Spleen (tissue), 11 donors: ENCODE data around the gene RUNDC3A. TPM values are rescaled to one million over a fixed set of nuclear protein-coding genes. Genes with fewer than 3 reads are reported as not detected.

Source experiments
- DNase-seq: peaks from one replicate; pipeline ENCODE4 v3.0.0-alpha.2; 2020
- H3K27ac ChIP-seq, 8 donors: fragments of 200-600 bp; sonication (generic) in 7 of 8; 1 replicate in 4 of 8; 2 replicates in 4 of 8; pipeline versions ENCODE4 v1.5.0 to v1.8.0; 2016 to 2021; ENCODE audit warnings: inconsistent platforms in 4 of 8, mild to moderate bottlenecking in 4 of 8, moderate library complexity in 1 of 8
- H3K27me3 ChIP-seq, 7 donors: fragments of 200-600 bp; sonication (generic) in 6 of 7; replicated peaks in 1 of 7; 1 replicate in 4 of 7; 2 replicates in 3 of 7; pipeline versions ENCODE4 v1.5.0 to v1.8.0; 2016 to 2021; ENCODE audit warnings: inconsistent platforms in 3 of 7, mild to moderate bottlenecking in 1 of 7
- H3K36me3 ChIP-seq, 6 donors: fragments of 200-600 bp; sonication (generic) in 5 of 6; 1 replicate in 4 of 6; 2 replicates in 2 of 6; pipeline versions ENCODE4 v1.5.0 to v1.8.0; 2016 to 2021; ENCODE audit warnings: inconsistent platforms in 2 of 6
- H3K4me1 ChIP-seq, 6 donors: fragments of 200-600 bp; sonication (generic) in 5 of 6; 1 replicate in 3 of 6; 2 replicates in 3 of 6; pipeline versions ENCODE4 v1.5.0 to v1.8.0; 2016 to 2021; ENCODE audit warnings: inconsistent platforms in 3 of 6
- H3K4me3 ChIP-seq, 8 donors: fragments of 200-600 bp; sonication (generic) in 7 of 8; 1 replicate in 4 of 8; 2 replicates in 4 of 8; pipeline versions ENCODE4 v1.5.0 to v1.8.0; 2016 to 2021; ENCODE audit warnings: inconsistent platforms in 4 of 8, mild to moderate bottlenecking in 4 of 8, moderate library complexity in 2 of 8
- H3K9me3 ChIP-seq, 8 donors: fragments of 200-600 bp; sonication (generic) in 7 of 8; 1 replicate in 4 of 8; 2 replicates in 4 of 8; pipeline versions ENCODE4 v1.5.0 to v1.8.0; 2016 to 2021; ENCODE audit warnings: inconsistent platforms in 4 of 8
- CTCF ChIP-seq, 11 experiments: fragments of 200-600 bp in 7 of 11; fragments of 450-650 bp in 4 of 11; sonication (generic) in 4 of 11; IDR thresholded peaks in 8 of 11; conservative IDR thresholded peaks in 3 of 11; 1 replicate in 7 of 11; 2 replicates in 4 of 11; pipeline versions ENCODE4 v1.4.0 to v1.8.0; 2016 to 2021; ENCODE audit warnings: antibody characterized with exemption in 11 of 11, inconsistent platforms in 4 of 11, mild to moderate bottlenecking in 1 of 11
- POLR2A ChIP-seq, 3 donors: fragments of 450-650 bp; IDR thresholded peaks; one replicate each; pipeline ENCODE4 v1.5.1; 2017; ENCODE audit warnings: antibody characterized with exemption in 3 of 3, mild to moderate bottlenecking in 1 of 3
- POLR2AphosphoS5 ChIP-seq, 3 donors: sonication (generic); formaldehyde crosslinking; IDR thresholded peaks; one replicate each; pipeline ENCODE4 v1.5.1; 2017; ENCODE audit warnings: antibody characterized with exemption in 3 of 3
- WGBS, 5 donors: extraction: QIAGEN DNeasy Blood & Tissue Kit in 3 of 5; methylation state at CpG; one replicate each; pipeline versions ENCODE4 v1.1.5 to v1.1.7; 2013 to 2018; 5-methylcytosine and 5-hydroxymethylcytosine counted together
- intact Hi-C: fragments of 100-400 bp; cut with DNase I; formaldehyde crosslinking; loops from one replicate; pipeline ENCODE4 v1.15.0; 2023; ENCODE audit warnings: low total_unique reads
- polyA plus RNA-seq, 3 donors: library from polyadenylated mRNA; stranded (reverse); fragments of 200-250 nt; gene quantifications; one replicate each; pipeline ENCODE4 v1.2.1, GENCODE V29; 2013
- total RNA-seq, 7 donors: library from RNA; depleted of rRNA in 3 of 7; stranded (reverse); fragments of >200 nt in 3 of 7; fragmentation: NEBNext Ultra II Directional in 4 of 7; extraction: Animal tissue kit (Norgen Biotek cat#: 25700) in 4 of 7; gene quantifications; one replicate each; pipeline versions ENCODE4 v1.1.0 to v1.2.1, GENCODE V29; 2016 to 2021
- donor health status: healthy with polysubstance abuse.
- donor health status: DM: no; HTN: no; CAD: no; lungs with moderate emphysema.
- donor health status: DM: no; HTN: no; CAD: no.
- donor health status: Bipolar disorder and iron deficiency.
- donor health status: healthy.
- donor health status: DM: no; HTN: no; CAD: no.
- donor health status: DM: yes; HTN: yes; CAD: no.

RUNDC3A gene
- total and polyA plus RNA-seq, 10 donors = 0.48 to 14.6 (median 1.7) TPM

- H3K27me3 ChIP-seq = no peaks in the 10 kb centered on the region
- intact Hi-C loops = no loop called here
- no peak overlapping the region for H3K4me3 ChIP-seq
- no peak for DNase-seq
- no peaks in the 10 kb centered on the region for H3K36me3 ChIP-seq
- H3K27ac ChIP-seq = no peak overlapping the region
- TF ChIP-seq POLR2AphosphoS5 (IDR thresholded peaks at IDR 0.05) = no peak
- TF ChIP-seq POLR2A (IDR thresholded peaks at IDR 0.05) = no peak
- no peak for TF ChIP-seq CTCF (IDR thresholded peaks at IDR 0.05 in 8 of 11, conservative IDR thresholded peaks at IDR 0.05 in 3 of 11)
- 87 to 90% (median 89%) methylated on average over 7 of the region's 7 CpGs for WGBS, 5 donors
- no peaks in the 10 kb centered on the region for H3K9me3 ChIP-seq
- H3K4me1 ChIP-seq = no peaks in the 10 kb centered on the region
Observed at GRCh38 chr17:44263345-44263902, 45.0 kb upstream of the RUNDC3A start.

- Histone ChIP-seq H3K27ac (no peak overlapping the region), H3K4me3 (no peak overlapping the region), H3K27me3 (no peaks in the 10 kb centered on the region), H3K9me3 (no peaks in the 10 kb centered on the region), H3K36me3 (no peaks in the 10 kb centered on the region), H3K4me1 (no peaks in the 10 kb centered on the region)
- 59 to 89% (median 80%) methylated on average over 5 to 9 of the region's 9 CpGs for WGBS, 5 donors
- no peak for DNase-seq
- TF ChIP-seq POLR2AphosphoS5 (IDR thresholded peaks at IDR 0.05) (peak in 2 of 3 donors; percentile 10 to 35), POLR2A (IDR thresholded peaks at IDR 0.05) (no peak), CTCF (IDR thresholded peaks at IDR 0.05 in 8 of 11, conservative IDR thresholded peaks at IDR 0.05 in 3 of 11) (no peak)
- intact Hi-C loops = no loop called here
Observed at GRCh38 chr17:44266402-44267164, 41.8 kb upstream of the RUNDC3A start.

- Histone ChIP-seq H3K9me3 (no peaks in the 10 kb centered on the region), H3K4me3 (no peak overlapping the region), H3K27me3 (no peaks in the 10 kb centered on the region), H3K4me1 (peaks cover 0 to 2% (median 0%) of the 10 kb centered on the region in 6 donors), H3K27ac (no peak overlapping the region), H3K36me3 (no peaks in the 10 kb centered on the region)
- TF ChIP-seq POLR2AphosphoS5 (IDR thresholded peaks at IDR 0.05) = no peak
- no peak for TF ChIP-seq POLR2A (IDR thresholded peaks at IDR 0.05)
- TF ChIP-seq CTCF (IDR thresholded peaks at IDR 0.05 in 8 of 11, conservative IDR thresholded peaks at IDR 0.05 in 3 of 11) = no peak
- intact Hi-C loops = no loop called here
- no peak for DNase-seq
- 85 to 98% (median 93%) methylated on average over 5 of the region's 5 CpGs for WGBS, 5 donors
Observed at GRCh38 chr17:44267165-44267455, 41.3 kb upstream of the RUNDC3A start.

GRCh38 chr17:44267818-44268490 lies 40.4 kb upstream of the RUNDC3A start, which contains the start of gene SLC4A1:
SLC4A1 (minus strand) TSS chr17:44268135; CDS start chr17:44262866, 5,269 bp downstream.
- no peak for DNase-seq
- WGBS, 5 donors = 76 to 82% (median 78%) methylated on average over 12 to 14 of the region's 14 CpGs
- Histone ChIP-seq H3K36me3 (no peaks in the 10 kb centered on the region), H3K4me3 (peak within 1 kb of the TSS in 1 of 8 donors; percentile 15), H3K4me1 (peaks cover 0 to 8% (median 0%) of the 10 kb centered on the region in 6 donors), H3K9me3 (no peaks in the 10 kb centered on the region), H3K27ac (no peak within 1 kb of the TSS), H3K27me3 (no peaks in the 10 kb centered on the region)
- intact Hi-C loops = no loop called here
- no peak for TF ChIP-seq POLR2AphosphoS5 (IDR thresholded peaks at IDR 0.05)
- no peak for TF ChIP-seq POLR2A (IDR thresholded peaks at IDR 0.05)
